Transverse colon (tissue), 4 donors: ENCODE data around the gene REEP1.

Experiments used
- CTCF ChIP-seq, 5 experiments: fragments of 200-600 bp in 3 of 5; fragments of 450-650 bp in 2 of 5; sonication (generic) in 3 of 5; IDR thresholded peaks; 1 replicate in 2 of 5; 2 replicates in 3 of 5; pipeline ENCODE4 v1.5.1; 2016 to 2017; ENCODE audit warnings: antibody characterized with exemption in 5 of 5, inconsistent platforms in 3 of 5, mild to moderate bottlenecking in 2 of 5, moderate library complexity in 1 of 5
- POLR2A ChIP-seq: fragments of 450-650 bp; IDR thresholded peaks from one replicate; pipeline ENCODE4 v1.6.1; 2016; ENCODE audit warnings: antibody characterized with exemption, mild to moderate bottlenecking, moderate library complexity
- POLR2AphosphoS5 ChIP-seq, 3 donors: sonication (generic); formaldehyde crosslinking; IDR thresholded peaks; one replicate each; pipeline ENCODE4 v1.6.1; 2016; ENCODE audit warnings: antibody characterized with exemption in 3 of 3

DNA sequence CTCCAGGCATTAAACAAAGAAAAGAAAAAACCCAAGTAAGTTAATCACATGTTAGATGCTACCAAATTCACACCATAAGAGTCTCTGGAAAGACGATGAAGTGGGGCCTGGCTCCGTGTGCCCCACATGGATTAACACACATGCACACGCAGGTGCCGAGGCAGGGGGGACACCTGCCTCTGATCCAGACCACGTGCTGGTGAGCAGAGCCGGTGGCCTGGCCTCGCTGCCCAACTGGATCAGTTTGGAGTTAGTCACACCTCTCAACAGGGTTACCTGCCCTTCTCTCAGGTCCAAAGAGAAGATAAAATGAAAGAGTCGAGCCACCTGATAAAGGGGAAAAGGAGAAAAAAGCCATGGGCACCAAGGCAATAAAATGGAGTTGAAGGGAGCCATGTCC, 97.7 kb downstream of the REEP1 start:
- TF ChIP-seq CTCF (IDR thresholded peaks at IDR 0.05) (no peak), POLR2A (no peak), POLR2AphosphoS5 (IDR thresholded peaks at IDR 0.05) (no peak)
